ENCODE measurements around the gene PRKN.

PRKN gene

GRCh38 chr6:161453558-161453957, 1274.0 kb downstream of the PRKN start:
- DNase-seq: no peak

GRCh38 chr6:161452241-161452640, 1275.3 kb downstream of the PRKN start:
- DNase-seq: no peak

GRCh38 chr6:161449521-161449920, 1278.0 kb downstream of the PRKN start:
- no peak for DNase-seq

GRCh38 chr6:161446949-161447348, 1280.6 kb downstream of the PRKN start:
- DNase-seq: no peak

GRCh38 chr6:161446296-161446925, 1281.2 kb downstream of the PRKN start:
- no peak for DNase-seq

GRCh38 chr6:161445021-161445799, 1282.4 kb downstream of the PRKN start:
- DNase-seq: no peak

GRCh38 chr6:161444464-161444863, 1283.1 kb downstream of the PRKN start:
- DNase-seq: no peak

GRCh38 chr6:161443848-161444247, 1283.7 kb downstream of the PRKN start:
- no peak for DNase-seq

- DNase-seq: no peak
These were observed 1285.1 kb downstream of the PRKN start for GRCh38 chr6:161442420-161442819.

- no peak for DNase-seq
These were observed 1287.3 kb downstream of the PRKN start for GRCh38 chr6:161440299-161440698.

GRCh38 chr6:161439093-161439492, 1288.5 kb downstream of the PRKN start:
- DNase-seq: no peak

- no peak for DNase-seq
These were observed 1289.0 kb downstream of the PRKN start for GRCh38 chr6:161438430-161439030.

GRCh38 chr6:161437851-161438250, 1289.7 kb downstream of the PRKN start:
- no peak for DNase-seq

GRCh38 chr6:161436106-161436876, 1291.3 kb downstream of the PRKN start:
- no peak for DNase-seq

GRCh38 chr6:161435748-161436070, 1291.9 kb downstream of the PRKN start:
- no peak for DNase-seq

GRCh38 chr6:161434921-161435747, 1292.4 kb downstream of the PRKN start:
- DNase-seq: no peak

- DNase-seq: no peak
These were observed 1293.2 kb downstream of the PRKN start for GRCh38 chr6:161434350-161434749.

- DNase-seq: no peak
These were observed 1295.0 kb downstream of the PRKN start for GRCh38 chr6:161432546-161432945.

- DNase-seq: no peak
These were observed 1297.6 kb downstream of the PRKN start for GRCh38 chr6:161429921-161430490.

- DNase-seq: no peak
These were observed 1303.1 kb downstream of the PRKN start for GRCh38 chr6:161424421-161424820.

GRCh38 chr6:161422710-161423680, 1304.6 kb downstream of the PRKN start:
- no peak for DNase-seq
